ENCODE measurements around the gene NFATC1.

NFATC1 gene

DNA sequence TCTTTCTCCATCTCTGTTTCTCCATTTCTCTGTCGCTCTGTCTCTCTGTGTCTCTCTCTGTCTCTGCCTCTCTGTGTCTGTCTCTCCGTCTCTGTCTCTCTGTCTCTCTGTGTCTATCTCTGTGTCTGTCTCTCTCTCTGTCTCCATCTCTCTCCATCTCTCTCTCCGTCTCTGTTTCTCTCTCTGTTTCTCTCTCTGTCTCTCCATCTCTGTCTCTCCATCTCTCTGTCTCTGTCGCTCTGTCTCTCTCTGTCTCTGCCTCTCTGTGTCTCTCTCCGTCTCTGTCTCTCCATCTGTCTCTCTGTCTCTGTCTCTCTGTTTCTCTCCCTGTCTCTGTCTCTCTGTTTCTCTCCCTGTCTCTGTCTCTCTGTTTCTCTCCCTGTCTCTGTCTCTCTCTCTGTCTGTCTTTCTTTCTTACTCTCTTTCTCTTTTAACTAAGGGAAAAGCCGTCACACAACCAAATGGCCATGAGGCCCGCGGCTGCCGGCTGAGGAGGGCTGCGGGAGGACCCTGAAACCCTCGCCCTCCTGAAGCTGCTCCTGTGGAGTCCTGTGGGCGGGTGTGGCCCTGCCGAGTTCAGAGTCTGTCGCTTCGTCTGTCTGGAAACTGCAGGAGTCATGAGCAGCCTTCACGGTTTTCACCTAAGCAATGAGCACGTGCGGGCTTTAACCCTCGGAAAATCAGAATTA lies 29.3 kb downstream of the NFATC1 start:
- DNase-seq: no peak

DNA sequence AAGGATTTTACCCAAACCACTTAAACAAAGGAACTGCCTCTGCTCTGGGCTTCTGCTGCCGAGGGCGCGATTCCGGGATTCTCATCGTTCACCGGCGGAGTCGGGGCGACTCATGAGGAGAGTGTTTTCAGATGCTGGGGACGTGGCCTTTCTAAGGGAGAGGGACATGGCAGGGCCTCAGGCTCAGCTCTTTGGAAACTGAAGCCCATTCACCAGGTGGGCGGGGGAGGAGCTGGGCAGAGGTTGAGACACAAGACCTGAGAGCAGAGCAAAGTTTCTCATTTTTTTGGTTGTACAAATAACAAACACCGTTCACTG lies 29.8 kb downstream of the NFATC1 start:
- no peak for DNase-seq

DNA sequence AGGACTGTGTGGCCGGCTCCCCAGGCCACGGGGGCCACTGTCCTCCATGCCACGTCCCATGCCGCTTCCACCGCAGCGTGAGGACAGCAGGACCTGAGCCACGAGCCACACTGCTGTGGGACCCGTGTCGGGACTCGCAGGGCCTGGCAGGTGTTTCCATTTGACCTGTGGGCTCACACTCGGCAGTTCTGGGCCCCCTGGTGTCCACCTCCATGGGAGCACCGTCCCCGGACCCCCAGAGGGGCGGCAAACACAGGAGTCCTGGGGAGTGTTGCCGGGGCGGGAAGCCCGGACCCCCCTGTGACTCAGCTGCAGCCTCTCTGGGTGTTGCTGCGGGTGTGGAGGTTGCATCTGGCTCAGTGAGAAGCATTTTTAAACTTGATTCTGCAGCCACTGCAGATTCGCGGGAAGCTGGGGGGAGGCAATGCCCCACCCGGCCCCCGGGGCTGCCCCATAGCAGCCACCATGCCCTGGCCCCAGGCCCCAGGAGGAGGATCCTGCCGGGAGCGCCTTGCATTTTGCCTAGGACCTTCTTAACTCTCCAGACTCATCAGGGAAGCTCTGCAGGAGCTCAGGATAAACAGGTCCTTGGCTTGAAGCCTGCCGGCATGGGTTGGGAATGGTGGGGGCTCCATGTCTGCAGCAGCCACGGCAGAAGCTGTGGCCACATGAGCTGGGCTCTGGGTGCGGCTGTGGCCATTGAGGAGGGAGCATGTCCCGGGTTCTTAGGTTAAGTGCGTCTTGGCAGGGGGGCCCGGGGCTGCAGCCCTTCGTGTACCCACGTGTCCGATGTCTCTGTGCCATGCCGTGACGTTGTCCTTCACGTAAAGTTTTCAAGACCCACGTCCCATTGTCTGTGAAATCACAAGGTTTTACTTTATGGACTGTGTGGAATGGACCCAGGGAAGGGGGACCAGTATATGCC lies 30.9 kb downstream of the NFATC1 start:
- no peak for DNase-seq

DNA sequence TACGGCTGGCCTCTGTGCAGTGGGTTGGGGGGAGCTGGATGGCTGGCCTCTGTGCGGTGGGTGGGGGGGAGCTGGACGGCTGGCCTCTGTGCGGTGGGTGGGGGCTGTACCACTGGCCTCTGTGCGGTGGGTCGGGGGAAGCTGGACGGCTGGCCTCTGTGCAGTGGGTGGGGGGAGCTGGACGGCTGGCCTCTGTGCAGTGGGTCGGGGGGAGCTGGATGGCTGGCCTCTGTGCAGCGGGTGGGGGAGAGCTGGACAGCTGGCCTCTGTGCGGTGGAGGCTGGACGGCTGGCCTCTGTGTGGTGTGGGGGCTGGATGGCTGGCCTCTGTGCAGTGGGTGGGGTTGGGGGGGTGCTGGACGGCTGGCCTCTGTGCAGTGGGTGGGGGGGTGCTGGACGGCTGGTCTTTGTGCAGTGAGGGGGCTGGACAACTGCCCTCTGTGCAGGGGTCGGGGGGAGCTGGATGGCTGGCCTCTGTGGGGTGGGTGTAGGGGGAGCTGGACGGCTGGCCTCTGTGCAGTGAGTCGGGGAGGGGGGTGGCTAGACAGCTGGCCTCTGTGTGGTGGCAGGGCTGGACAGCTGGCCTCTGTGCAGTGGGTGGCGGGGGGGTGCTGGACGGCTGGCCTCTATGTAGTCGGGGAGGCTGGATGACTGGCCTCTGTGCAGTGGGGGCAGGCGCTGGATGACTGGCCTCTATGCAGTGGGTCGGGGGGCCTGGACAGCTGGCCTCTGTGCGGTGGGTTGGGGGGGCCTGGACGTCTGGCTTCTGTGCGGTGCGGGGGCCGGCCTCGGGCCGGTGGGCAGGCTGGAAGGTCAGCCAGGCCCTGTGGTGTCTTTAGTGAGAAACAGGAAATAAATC lies 31.9 kb downstream of the NFATC1 start:
- no peak for DNase-seq

DNA sequence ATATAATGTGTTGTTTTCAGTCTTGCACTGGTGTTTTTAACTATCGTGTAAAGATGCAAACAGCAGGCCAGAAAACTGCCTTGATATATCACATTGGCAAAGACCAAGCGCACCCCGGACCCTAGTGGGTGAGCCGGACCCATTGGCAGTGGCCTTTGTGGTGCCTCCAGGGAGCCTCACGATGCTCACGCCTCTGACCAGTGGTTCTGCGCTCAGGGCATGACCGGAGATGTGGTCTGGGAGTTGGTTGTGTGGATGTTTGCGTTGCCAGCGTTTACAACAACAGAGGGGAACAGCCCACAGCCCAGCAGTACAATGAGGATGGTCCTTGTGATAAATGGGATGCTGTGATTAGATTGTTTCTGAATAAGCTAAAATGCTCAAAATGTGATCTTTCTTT lies 32.6 kb downstream of the NFATC1 start:
- no peak for DNase-seq

DNA sequence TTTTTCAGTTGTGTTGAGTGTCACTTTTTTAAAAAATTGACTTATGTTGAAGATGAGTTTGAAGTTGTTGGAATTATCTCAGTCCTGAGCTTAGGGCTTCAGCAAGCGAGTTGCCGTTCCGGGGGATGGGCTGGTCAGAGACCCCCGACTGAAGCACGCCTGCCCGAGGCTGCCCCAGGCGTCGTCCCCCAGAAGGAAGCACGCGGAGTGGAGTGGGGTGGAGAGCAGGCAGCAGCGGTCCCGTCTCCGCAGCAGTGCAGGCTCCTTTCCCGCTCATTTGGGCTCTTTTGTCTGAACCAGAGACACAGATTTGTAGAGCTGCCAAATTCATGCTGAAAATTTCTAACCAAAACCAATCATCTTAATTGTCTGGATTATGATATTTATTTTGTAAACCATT lies 33.7 kb downstream of the NFATC1 start:
- no peak for DNase-seq

DNA sequence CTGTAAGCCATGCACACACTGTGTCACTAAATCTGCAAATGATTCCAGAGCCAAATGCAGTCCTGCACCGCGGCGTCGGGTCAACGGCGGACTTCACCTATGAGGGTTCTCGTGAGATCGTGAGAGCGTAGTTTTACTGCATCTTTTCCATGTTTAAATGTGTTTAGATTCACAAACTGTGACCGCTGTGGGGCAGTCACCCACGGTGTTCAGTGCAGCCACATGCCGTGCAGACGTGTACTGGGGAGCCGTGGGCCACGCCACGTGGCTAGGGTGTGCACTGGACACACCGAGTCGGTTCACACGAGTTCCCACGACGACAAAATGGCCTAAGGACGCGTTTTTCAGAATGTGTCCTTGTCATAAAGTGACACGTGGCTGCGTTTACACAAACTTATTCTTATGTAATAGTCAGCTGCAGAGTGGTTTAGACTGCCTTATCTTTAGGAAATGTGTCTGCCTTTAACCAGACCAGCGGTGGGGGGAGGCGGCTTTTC lies 34.1 kb downstream of the NFATC1 start:
- DNase-seq: peak; percentile 93

DNA sequence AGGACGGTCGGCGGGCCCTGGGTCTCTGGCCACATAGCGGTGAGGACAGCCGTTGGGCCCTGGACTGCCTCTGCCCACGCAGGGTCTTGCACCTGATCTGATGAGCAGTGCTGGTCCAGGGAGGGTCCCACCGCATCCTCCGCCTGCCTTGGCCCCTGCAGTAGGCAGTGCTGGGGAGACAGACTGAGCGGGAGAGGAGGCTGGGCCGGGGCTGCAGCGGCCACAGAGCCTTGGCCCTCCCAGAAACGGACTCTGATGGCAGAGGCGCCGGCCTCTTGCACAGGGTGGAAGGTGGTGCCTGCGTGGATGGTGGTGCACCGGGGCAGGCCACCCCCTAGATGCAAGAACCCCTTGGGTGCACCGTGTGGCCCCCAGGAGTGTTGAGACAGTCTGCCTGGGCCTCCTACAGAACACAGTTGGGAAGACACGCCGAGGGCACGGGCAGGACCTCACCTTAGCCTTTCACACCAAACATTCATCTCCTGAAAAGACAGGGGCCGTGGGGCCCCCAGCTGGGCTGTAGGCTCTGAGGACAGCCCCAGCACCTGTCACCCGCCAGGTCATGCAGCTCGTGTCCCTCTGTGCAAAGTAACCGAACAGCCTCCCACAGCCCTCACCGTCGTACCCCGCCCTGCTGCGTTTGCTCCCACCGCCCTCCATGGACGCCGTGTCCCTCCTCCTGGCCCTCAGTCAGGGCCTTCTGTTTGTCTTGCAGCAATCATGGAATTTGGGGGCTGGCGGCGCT lies 36.8 kb downstream of the NFATC1 start:
- DNase-seq: no peak

DNA sequence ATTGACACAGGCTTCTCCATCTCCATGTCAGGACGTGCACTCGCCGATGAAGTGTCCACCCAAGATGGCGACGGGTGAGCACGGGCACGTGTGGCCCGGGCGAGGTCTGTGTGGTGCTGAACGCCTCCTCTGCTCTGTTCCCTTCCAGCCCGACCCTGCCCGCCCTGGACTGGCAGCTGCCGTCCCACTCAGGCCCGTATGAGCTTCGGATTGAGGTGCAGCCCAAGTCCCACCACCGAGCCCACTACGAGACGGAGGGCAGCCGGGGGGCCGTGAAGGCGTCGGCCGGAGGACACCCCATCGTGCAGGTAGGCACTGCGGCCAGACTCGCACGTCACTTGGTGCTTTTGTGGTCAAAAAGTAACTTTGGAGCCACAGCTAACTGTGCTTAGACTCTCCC lies 37.7 kb downstream of the NFATC1 start:
- DNase-seq: no peak

DNA sequence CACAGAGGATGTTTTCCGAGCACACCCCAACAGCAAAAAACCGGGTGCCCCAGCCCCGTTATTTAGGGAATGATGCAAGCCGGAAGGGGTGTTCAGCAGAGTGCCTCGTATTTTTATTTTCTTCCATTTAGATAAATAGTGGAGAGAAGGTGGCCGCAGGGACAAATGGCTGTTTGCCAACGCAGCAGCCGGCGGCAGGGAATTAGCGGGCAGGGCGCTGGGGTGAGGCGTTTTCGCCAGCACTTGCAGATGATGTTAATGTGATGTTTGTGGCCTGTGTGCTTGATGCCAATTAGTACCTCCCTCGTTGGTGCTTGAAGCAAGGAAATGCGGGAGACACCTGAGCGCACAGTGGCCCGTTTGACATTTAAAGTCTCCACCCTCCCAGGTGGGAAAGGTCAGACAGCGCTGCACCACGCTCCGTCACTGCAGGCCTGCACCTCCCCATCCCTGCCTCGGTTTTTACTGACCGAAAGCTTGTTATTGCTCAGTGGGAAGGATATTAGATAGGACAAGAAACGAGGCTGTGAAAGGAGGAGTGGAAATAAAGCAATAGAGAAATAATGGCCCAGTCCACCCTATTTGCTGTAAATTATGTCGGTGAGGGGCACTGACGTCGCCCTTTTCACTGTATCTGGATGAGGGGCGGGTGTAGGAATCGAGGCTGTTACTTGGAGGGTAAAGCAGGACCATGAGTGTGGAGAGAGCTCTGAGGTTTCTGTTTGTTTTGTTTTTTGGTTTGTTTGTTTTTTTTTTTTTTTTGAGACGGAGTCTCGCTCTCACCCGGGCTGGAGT lies 39.1 kb downstream of the NFATC1 start:
- no peak for DNase-seq

DNA sequence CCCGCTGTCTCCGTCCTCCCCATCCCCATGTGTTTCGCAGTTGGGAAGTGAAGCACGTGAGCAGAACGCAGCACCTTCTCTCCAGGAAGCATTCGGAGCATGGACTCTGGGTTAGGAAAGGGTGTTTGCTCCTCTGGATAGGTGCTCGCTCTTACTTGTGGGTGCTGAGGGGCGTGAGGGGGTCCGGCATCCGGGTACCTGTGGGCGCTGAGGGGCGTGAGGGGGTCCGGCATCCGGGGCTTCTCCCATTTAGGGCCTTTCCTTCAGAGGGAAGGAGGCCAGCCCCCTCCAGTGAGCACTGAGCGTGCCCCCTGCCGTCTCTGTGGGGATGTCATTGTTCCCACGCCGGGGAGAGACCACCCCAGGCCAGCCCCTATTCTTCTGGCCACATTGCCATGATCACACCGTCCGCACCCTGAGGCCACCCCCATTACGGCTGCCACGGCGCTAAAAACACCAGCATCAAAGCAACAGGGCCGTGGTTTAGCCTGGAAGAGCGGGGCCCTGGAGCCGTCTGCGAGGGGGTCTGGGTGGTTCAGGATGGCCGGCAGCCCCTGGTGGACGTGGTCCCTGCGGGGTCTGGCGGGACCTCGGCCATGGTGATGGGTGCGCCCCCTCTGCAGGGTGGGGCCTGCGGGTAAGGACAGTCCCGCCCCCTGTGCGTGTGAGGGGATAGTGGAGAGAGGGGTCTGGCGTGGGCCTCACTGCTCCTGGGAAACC lies 41.0 kb downstream of the NFATC1 start:
- no peak for DNase-seq

DNA sequence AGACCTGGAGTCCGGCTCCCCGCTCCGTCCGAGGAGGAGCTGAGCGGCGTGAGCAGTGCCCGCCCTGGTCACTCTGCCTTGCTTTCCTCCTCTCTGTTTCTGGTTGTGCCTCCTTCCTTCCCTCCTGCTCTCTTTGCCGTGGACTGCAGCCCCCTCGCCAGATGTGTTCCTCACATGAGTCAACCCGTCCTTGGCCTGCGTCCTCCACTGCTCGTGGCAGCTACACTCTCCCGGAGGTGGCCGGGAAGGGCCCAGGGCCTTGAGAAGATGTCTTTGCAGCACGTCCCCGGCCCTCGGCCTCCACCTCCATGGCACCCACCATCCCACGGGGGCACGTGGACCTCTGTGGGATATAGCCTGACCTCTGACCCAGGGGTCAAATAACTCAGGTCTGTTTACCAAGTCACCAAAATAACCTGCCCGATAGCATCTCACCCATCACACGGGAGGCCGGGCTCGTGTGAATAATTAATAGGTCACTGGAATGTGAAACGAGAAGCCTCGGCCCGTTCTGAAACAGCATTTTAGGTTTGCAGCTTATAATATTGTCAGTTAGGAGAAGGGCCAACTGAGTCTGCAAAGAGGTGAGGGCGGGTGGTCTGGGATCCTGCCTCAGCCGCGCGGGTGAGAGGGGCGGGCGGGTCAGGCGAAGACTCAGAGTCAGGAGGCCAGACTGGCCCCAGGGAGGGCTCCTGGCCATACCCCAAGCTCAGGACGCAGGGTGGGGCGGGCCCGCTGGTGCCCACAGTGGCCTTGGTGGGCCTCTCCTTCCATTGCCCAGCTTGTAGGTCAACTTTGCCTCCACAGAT lies 42.6 kb downstream of the NFATC1 start:
- no peak for DNase-seq

DNA sequence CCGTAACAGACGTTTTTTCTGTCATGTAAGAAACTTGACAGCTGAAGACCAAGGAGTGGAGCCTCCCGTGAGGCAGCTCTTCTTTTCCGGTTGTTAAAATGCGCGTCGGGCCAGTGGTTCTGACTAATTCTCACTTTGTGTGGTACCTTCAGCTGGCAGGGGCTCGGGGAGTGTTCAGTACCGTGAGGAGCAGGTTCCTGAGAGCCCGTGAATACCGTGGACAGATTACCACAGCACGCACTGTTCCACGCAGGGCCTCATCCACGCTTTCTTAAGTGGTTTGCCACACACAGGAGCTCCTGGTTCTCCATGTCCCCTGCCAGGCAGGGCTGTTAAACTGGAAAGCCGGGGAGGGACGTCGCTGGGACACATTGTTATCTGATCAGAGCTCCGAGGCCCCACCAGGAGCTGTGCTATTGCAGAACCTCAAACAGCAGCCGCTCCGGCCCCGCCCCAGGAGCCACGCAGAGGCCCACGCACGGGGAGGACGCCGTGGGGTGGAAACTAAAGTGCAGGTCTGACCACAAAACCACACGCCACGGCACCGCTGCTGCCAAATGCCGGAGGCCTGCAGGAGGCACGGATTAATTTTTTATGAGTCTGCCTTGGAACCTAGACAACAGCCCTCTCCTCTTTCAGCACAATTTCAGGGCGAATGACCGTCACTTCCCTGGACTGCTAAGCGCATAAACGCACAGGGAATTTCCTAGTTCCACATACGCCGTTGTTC lies 43.3 kb downstream of the NFATC1 start:
- DNase-seq: no peak

DNA sequence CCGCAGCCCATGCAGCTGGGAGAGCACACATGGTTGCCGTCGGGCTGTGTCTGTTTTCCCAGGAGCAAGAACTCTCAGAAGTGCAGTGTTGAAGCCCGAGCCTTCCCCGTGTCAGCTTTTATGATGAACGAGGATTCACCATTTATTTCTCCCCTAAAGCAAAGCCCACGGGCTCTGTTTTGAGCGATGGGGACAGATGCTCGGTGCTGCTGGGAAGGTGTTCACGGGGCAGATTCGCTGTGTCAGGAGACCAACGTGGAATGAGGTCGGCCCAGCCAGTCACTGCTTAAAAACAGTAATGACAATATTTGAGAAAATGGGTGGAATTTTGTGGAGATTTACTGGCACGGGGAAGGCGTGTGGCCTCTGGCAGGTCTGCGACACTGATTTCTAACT lies 43.9 kb downstream of the NFATC1 start:
- no peak for DNase-seq

DNA sequence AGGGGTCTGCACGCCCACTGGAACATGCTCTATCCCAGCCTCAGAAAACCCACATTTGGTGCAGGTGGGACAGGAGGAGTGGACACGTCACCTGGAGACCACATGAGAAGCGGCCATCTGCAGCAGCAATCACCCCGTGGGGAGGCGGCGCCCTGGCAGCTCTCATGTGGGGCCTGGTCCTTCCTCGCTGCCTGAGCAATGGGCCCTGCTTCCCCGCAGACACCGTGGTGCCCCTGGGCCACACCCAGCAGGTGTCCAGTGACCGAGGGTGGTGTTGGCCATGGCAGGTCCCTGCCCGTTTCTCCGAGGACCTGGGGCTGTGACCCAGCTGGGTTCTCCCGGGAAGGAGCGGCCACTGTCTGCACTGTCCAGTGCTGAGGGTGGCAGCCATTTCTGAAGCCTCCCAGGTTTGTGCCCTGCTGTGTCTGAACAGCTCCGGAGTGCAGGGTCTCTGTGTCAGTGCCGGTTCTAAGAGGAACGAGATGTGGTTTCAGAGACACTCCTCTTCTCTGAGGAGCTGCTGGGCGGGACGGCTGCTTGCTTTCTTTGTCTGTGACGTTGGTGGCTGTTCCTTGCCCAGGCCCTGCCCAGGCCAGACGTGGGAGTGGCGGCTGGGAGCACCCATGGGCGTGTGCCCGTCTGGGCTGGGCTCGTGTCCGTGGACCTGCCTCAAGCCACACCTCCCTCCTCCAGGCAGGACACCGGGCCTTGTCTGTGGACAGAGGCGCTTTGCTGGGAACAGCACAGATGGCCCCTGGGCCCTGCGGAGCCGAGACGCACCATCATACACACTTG lies 44.8 kb downstream of the NFATC1 start:
- DNase-seq: no peak

DNA sequence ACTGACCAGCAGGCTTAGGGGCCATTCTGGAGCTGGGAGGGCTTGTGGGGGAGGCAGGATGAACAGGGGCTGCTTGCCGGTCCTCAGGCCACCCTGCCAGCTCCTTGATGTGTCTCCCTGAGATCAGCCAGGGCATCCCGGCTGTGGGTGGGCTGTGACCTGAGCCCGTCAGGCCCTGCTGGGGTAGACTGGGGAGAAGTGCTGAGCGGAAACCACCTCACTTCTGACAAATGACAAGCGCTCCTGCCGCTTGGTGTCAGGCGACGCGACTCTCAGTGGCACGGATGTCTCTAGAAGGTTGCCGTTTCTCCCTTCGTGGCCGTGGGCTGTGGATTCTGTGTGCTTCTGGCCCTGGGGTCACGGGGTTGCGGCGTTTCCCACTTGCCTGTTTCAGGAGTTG lies 45.7 kb downstream of the NFATC1 start:
- DNase-seq: no peak

DNA sequence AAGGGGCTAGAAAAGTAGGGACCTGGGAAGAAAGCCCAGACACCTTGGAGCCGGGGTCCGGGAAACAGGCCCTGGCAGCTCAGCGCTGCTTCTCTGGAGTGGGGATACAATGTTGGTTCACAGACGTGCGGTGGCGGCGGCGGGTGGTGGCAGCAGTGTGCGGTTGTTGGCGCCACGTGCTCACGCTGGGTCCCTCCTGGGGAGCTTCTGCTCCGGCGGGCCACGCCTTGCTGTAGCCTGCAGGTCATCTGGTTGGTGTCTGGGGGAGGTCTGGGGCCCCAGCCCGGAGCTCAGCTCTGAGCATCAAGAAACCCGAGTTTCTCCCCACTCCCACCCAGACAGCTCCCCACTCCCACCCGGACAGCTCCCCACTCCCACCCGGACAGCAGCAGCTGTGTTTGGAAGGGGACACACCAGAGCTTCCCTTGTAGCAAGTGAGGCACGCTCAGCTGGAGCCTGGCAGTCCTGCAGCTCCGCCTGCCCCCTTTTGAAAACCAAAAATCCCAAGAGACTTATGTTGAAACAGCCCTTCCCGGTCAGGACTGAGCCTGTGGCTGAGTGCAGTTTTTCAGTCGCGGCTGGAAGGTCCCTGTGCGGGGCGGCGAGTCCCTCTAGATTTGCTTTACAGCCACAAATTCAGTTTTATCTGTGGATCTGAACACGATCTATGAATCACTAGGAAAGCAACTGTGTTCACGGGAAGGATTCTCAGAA lies 46.9 kb downstream of the NFATC1 start:
- peak; percentile 71 for DNase-seq

DNA sequence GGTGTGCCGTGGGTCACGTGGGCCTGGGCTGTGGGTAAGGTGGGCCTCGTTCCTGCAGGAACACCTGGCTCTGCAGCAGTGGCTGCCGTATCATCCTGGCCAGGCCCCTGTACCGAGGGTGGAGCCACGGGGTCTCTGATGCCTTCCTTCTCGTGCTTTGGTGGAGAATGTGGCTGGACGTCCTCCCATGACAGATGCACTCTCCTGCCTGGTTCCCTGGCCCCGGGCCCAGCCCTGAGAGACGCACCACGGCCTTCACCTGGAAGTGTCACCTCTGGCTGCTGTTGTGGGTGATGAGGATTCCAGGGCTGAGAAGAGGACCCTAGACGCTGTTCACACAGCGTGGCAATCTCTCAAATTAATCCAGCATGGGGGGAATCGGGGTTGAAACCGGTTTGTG lies 49.5 kb downstream of the NFATC1 start:
- no peak for DNase-seq

All from GF-D8 (cell line).